Epithelial cell of proximal tubule (primary cell): ENCODE data around the gene SEMA3A. TPM values are rescaled to one million over a fixed set of nuclear protein-coding genes. Genes with fewer than 3 reads are reported as not detected.

ENCODE experiments used
- DNase-seq: peaks from one replicate; pipeline ENCODE4 v3.0.0-alpha.2; 2011; ENCODE audit warnings: low read depth
- H3K4me3 ChIP-seq: 2 replicates; pipeline ENCODE4 v1.5.1; 2011; ENCODE audit warnings: low read depth, mild to moderate bottlenecking, low read length
- CTCF ChIP-seq: conservative IDR thresholded peaks from 2 replicates; pipeline ENCODE4 v1.5.1; 2012; ENCODE audit warnings: low read depth, mild to moderate bottlenecking, low read length
- total RNA-seq: library from RNA; depleted of rRNA; stranded (reverse); fragments of >200 nt; gene quantifications from 2 replicates; pipeline ENCODE4 v1.2.3, GENCODE V29; 2015

The SEMA3A gene
- total RNA-seq, 1 donor from 2014 or later, result 13.7 TPM

GRCh38 chr7:84136809-84137208, 57.8 kb downstream of the SEMA3A start:
- H3K4me3 ChIP-seq, result no peak overlapping the region
- no peak for DNase-seq
- no peak for TF ChIP-seq CTCF

GRCh38 chr7:84136336-84136735, 58.3 kb downstream of the SEMA3A start:
- H3K4me3 ChIP-seq, result no peak overlapping the region
- DNase-seq, result no peak
- TF ChIP-seq CTCF, result no peak

GRCh38 chr7:84134169-84134568, 60.4 kb downstream of the SEMA3A start:
- TF ChIP-seq CTCF, result no peak
- no peak for DNase-seq
- no peak overlapping the region for H3K4me3 ChIP-seq

GRCh38 chr7:84125654-84126053, 68.9 kb downstream of the SEMA3A start:
- H3K4me3 ChIP-seq, result no peak overlapping the region
- DNase-seq, result no peak
- TF ChIP-seq CTCF, result no peak

GRCh38 chr7:84123965-84124547, 70.5 kb downstream of the SEMA3A start:
- H3K4me3 ChIP-seq, result no peak overlapping the region
- no peak for DNase-seq
- TF ChIP-seq CTCF, result no peak

GRCh38 chr7:84122582-84123360, 71.8 kb downstream of the SEMA3A start:
- no peak for TF ChIP-seq CTCF

GRCh38 chr7:84117304-84117703, 77.3 kb downstream of the SEMA3A start:
- no peak overlapping the region for H3K4me3 ChIP-seq
- TF ChIP-seq CTCF, result no peak
- no peak for DNase-seq

More at GRCh38 chr7:84122582-84123360, 71.8 kb downstream of the SEMA3A start:
- no peak for DNase-seq
- no peak overlapping the region for H3K4me3 ChIP-seq
